Activated CD4-positive, alpha-beta T cell treated with anti-CD3 and anti-CD28 coated beads for 4 hours (primary cell): ENCODE measurements around the gene CACNB4.
"Not testable (repeated sequence)": the region's sequence is repeated elsewhere in the genome, so short reads cannot be mapped to it uniquely, and the experiment has no call there.

Source experiments
- DNase-seq, 2 donors: peaks; one replicate each; pipeline ENCODE4 v3.0.0-alpha.2; 2020

CACNB4 gene

GRCh38 chr2:152098496-152099366 is at the start of gene CACNB4:
Gene CACNB4 (minus strand): TSS chr2:152099044.
- peak in 1 of 2 donors; percentile 2 for DNase-seq

- DNase-seq: no peak
Observed at GRCh38 chr2:152134488-152135280, 35.8 kb upstream of the CACNB4 start.

- no peak for DNase-seq
Observed at GRCh38 chr2:152132306-152132705, 33.5 kb upstream of the CACNB4 start.

GRCh38 chr2:152127628-152128027 is 28.8 kb upstream of the CACNB4 start:
- no peak for DNase-seq

DNA sequence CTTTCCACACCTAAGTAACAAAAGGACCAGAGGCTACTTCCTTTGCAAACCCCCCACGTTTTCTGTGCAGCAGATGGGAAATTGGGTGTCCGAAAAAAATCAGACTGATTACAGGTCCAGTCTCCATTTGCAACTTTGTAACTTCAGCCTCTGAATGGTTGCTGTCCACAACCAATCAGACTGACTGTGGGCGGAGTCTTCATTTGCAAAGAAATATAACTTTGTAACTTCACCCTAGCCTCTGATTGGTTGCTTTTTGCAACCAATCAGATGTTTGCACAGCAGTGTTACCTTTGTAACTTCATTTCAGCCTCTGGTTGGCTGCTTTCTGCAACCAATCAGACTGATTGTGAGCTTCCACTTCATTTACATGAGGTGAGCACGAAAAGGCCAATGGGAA is 27.8 kb upstream of the CACNB4 start:
- DNase-seq: no peak

DNA sequence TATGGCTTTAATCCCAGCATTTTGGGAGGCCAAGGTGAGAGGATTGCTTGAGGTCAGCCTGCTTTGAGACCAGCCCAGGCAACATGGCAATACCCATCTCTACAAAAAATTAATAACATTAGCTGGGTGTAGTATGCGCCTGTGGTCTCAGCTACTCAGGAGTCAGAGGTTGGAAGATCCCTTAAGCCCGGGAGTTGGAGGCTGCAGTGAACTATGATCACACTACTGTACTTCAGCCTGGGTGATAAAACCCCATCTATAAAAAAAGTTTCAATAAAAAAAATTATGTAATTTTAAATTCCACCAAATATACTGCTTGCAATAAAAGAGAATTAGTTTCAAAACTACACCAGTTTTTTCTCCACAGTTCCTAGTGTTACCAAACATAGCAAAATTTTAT is 23.3 kb upstream of the CACNB4 start:
- no peak for DNase-seq

DNA sequence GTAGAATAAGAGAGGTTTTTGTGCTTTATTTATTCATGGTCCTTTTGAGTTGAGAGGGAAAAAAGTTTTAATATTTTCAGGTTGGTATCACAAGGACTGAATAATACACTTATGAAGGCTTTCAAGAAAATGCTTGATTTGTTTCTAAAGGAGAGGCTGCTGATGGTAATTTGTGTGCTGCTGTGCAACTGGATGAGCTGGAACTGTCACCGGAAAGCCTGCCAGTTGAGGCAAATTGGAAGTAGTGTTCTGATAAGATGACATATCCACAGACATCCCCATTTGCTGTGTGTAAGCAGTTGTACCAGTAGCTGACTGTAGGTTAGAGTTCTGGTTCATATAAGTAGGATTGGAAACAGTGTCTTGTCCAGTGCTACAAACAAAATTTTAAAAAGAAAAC is 21.6 kb upstream of the CACNB4 start:
- no peak for DNase-seq

DNA sequence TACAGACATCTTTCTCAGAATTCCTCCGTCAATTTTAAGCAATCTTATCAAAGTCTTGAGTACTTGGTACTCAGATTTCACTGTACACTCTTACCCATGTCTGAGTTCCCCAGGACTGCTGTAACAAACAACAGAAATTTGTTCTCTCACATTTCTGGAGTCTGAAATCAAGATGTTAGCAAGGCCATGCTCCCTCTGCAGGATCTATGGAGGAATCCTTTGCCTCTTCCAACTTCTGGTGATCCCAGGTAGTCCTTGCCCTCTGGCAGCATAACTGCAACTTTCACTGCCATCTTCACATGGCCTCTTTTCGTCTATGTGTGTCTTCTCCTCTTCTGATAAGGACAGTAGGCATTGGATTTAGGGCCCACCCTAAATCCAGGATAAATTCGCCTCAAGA is 17.1 kb upstream of the CACNB4 start:
- DNase-seq: no peak

DNA sequence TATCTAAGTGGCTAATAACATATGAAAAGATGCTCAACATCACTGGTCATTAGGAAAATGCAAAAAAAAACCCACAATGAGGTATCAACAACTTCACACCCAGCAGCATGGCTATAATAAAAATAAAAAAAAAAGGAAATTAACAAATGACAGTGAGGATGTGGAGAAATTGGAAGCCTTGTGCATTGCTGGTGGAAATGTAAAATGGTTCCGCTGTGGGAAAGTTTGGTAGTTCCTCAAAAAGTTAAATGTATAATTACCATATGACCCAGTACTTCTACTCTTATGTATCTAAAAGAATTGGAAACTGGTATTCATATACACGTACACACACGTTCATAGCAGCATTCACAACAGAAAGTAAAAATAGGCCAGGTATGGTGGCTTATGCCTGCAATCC is 15.5 kb upstream of the CACNB4 start:
- no peak for DNase-seq

DNA sequence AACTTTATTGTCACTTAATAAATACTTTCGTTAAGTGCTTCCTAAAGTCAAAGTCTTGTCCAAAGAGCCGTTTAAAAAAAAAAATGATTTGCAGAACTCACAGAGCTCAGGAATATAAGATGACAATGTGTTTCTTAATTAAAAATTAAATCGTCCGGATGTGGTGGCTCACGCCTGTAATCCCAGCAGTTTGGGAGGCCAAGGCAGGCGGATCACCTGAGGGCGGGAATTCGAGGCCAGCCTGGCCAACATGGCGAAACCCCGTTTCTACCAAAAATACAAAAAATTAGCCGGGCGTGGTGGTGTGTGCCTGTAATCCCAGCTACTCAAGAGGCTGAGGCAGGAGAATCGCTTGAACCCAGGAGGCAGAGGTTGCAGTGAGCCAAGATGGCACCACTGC is 8.3 kb upstream of the CACNB4 start:
- DNase-seq: not testable (repeated sequence)

DNA sequence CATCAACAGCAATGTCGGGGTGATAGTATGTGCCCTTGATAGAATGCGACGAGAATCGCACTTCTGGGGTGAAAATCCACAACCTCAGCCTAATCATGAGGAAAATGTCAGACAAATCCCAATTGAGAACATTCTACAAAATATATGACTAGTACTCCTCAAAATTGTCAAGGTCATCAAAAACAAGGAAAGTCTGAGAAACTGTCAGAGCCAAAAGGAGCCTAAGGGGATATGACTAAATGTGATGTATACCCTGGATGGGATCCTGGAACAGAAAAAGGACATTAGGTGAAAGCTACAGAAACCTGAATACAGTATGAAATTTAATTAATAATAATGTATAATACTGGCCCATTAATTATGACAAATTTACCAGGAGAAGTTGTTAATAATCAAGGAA is 7.6 kb upstream of the CACNB4 start:
- no peak for DNase-seq

GRCh38 chr2:152103271-152103670 is 4.4 kb upstream of the CACNB4 start:
- DNase-seq: no peak

- no peak for DNase-seq
Observed at GRCh38 chr2:152100961-152101360, 2.1 kb upstream of the CACNB4 start.

DNA sequence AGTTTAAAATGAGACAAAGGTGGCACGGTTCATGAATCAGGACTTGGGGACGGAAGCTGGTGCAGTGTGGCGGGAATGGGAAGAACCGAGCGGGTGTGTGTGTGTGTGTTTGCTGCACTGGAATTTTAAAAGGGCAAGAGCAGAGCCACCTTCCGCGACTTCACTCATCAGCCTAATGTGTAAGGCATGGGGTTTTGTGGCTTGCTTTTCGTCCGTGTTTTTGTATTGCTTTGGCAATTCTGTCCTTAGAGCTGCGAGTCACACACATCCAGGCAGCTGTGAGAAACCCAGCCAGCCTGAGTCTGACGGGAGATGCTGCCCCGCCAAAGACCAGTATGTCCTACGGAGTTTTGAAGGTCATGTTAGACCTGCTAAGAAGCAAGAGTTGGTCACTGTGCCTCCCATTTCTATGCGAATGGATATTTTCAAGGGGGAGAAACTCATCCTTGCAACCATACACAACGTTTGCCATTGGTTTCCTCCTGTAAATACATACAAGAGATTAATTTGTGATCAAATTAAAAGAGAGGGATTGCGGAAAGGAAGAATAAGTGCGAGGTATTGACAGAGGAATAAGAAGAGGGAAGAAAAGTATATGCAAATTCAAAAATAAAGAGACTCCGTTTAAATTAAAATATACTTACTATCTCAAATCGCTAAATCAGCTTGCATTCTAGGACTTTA is 665 bp upstream of the CACNB4 start:
- no peak for DNase-seq

GRCh38 chr2:152097801-152098495 is 896 bp downstream of the CACNB4 start:
- DNase-seq: no peak

- DNase-seq: no peak
Observed at GRCh38 chr2:152097290-152097800, 1.5 kb downstream of the CACNB4 start.

GRCh38 chr2:152095146-152095545 is 3.7 kb downstream of the CACNB4 start:
- DNase-seq: no peak

DNA sequence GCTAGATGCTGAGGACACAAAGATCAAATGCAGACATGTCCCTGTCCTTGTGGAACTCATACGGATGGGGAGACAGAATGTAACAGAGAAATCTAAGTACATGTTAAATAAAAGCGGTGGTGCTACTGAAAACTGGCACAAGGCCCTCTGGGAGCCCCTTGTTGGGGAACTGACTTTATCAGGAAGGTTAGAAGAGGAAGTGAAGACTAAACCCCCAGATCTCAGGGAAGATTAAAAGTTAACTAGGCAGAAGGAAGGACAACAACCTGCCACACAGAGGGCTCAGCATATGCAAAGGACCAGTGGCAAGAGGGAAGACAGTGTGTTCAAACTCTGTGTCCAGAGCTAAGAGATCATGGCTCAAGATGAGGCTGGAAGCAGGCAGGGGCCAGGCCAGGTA is 4.8 kb downstream of the CACNB4 start:
- no peak for DNase-seq

DNA sequence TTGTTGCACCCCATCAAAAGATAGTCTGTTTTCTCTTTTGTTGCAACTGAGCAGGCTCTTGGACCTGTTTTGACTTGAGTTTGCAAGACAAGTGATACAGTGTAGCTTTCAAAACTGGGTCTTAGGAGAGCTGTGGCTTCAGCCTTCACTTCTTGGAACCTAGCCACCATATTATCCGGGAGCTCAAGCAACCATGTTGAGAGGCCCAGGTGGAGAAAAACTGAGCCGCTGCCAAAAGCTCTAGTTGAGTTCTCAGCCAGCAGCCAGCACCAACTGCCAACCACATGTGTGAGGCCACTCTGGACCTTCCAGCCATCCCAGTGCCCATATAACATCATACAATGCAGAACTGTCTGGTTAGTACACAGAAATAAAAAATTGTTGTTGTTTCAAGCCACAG is 5.4 kb downstream of the CACNB4 start:
- no peak for DNase-seq

DNA sequence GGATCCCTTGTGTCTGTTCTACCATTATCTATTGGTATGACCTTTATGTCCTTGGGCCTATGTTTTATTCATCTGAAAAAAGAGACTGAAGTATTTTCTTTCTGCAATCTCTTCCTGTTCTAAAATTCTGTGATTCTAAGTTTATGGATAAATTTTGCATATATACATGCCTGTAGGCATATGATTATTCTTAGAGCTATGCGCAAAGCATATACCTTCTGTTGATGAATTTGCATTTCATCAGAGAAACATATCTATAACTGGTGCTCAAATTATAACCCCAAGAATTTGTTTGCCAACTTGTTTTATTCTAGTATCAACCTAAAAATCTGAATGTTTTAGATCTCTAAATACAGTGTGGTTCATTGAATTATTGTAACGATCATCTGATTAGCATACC is 6.7 kb downstream of the CACNB4 start:
- DNase-seq: no peak

DNA sequence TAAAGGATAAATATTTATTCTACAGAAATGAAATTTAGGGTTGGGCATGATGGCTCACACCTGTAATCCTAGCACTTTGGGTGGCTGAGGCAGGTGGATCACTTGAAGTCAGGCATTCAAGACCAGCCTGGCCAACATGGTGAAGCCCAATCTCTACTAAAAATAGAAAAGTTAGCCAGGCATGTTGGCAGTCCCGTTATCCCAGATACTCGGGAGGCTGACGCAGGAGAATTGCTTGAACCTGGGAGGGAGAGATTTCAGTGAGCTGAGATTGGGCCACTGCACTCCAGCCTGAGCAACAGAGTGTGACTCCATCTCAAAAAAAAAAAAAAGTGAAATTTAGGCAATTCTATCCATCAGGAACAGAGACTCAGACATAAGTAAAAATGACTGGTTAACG is 8.1 kb downstream of the CACNB4 start:
- not testable (repeated sequence) for DNase-seq

DNA sequence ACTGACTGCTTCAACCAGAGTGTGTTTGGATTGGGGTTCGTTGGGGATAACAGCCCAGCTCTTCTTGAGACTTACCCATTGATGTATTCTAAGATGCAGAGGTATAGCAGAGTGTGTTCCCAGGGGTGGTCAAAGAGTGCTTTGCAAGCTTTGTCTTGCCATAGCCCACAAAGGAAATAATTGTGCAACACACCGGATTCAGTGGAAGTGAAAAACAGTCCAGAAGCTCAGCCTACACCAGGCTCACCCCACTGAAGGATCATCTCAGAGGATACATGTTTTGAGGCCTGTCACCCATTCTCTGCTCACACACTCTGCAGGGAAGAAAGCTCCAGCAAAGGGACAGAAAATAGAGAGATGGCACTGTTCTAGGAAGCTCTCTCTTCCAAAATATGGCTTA is 9.6 kb downstream of the CACNB4 start:
- DNase-seq: no peak

GRCh38 chr2:152088006-152088405 is 10.8 kb downstream of the CACNB4 start:
- DNase-seq: no peak
